Spleen (tissue), 7 donors: ENCODE results near the gene EXOSC5.

ENCODE experiments used
- CTCF ChIP-seq, 11 experiments: fragments of 200-600 bp in 7 of 11; fragments of 450-650 bp in 4 of 11; sonication (generic) in 4 of 11; IDR thresholded peaks in 8 of 11; conservative IDR thresholded peaks in 3 of 11; 1 replicate in 7 of 11; 2 replicates in 4 of 11; pipeline versions ENCODE4 v1.4.0 to v1.8.0; 2016 to 2021; ENCODE audit warnings: antibody characterized with exemption in 11 of 11, inconsistent platforms in 4 of 11, mild to moderate bottlenecking in 1 of 11
- POLR2A ChIP-seq, 3 donors: fragments of 450-650 bp; IDR thresholded peaks; one replicate each; pipeline ENCODE4 v1.5.1; 2017; ENCODE audit warnings: antibody characterized with exemption in 3 of 3, mild to moderate bottlenecking in 1 of 3
- POLR2AphosphoS5 ChIP-seq, 3 donors: sonication (generic); formaldehyde crosslinking; IDR thresholded peaks; one replicate each; pipeline ENCODE4 v1.5.1; 2017; ENCODE audit warnings: antibody characterized with exemption in 3 of 3
- donor health status: DM: no; HTN: no; CAD: no; lungs with moderate emphysema.
- donor health status: DM: no; HTN: no; CAD: no.
- donor health status: DM: no; HTN: no; CAD: no.

- TF ChIP-seq POLR2A (IDR thresholded peaks at IDR 0.05) = no peak
- TF ChIP-seq CTCF (IDR thresholded peaks at IDR 0.05 in 8 of 11, conservative IDR thresholded peaks at IDR 0.05 in 3 of 11) = no peak
- TF ChIP-seq POLR2AphosphoS5 (IDR thresholded peaks at IDR 0.05) = peak in 1 of 3 donors; percentile 30
Measured at GRCh38 chr19:41420101-41420880, 23.1 kb upstream of the EXOSC5 start.
